Measurements from ENCODE around the gene COLEC12.

DNA sequence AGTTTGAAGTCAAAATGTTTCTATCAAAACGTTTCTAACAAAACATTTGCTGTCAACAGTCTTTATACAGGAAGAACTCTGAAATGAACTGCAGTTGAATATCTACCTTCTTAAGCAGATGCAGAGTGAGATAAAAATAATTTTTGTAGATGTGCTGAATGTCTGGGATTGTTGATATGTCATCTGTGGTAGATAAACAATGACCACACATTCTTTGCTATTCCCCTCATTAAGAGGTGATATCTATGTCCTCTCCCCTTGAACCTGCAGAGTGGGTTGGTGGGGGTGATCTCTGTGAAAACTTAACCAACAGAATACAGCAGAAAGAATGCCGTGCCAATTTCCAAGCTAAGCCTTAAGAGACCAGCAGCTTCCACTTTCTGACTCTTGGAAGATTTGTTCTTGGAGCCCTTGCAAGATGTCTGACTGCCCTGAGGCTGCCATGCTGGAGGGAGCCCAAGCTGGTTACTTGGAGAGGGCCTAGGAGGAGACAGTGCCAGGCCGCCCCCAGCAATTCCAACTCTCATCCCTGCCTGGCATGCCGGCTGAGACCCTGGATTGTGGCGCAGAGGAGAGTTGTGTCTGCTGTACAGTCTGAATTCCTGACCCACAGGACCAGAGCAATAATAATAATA is 80.8 kb downstream of the COLEC12 start:
- TF ChIP-seq, protein P1, sequence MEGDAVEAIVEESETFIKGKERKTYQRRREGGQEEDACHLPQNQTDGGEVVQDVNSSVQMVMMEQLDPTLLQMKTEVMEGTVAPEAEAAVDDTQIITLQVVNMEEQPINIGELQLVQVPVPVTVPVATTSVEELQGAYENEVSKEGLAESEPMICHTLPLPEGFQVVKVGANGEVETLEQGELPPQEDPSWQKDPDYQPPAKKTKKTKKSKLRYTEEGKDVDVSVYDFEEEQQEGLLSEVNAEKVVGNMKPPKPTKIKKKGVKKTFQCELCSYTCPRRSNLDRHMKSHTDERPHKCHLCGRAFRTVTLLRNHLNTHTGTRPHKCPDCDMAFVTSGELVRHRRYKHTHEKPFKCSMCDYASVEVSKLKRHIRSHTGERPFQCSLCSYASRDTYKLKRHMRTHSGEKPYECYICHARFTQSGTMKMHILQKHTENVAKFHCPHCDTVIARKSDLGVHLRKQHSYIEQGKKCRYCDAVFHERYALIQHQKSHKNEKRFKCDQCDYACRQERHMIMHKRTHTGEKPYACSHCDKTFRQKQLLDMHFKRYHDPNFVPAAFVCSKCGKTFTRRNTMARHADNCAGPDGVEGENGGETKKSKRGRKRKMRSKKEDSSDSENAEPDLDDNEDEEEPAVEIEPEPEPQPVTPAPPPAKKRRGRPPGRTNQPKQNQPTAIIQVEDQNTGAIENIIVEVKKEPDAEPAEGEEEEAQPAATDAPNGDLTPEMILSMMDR (IDR thresholded peaks at IDR 0.05; ENCODE audit: extremely low read depth in 1 of 2, insufficient read depth in 1 of 2, low read depth in 1 of 2, low read length in 2 of 2): no peak
- TF ChIP-seq GATA2 (IDR thresholded peaks at IDR 0.05; ENCODE audit: insufficient read depth, insufficient read length, low read depth, low read length) (no peak), POLR2A (IDR thresholded peaks at IDR 0.05; ENCODE audit: low read depth, low read length) (no peak), JUN (IDR thresholded peaks at IDR 0.05; ENCODE audit: borderline replicate concordance, insufficient read depth, insufficient read length, low read depth) (no peak), EZH2 (IDR thresholded peaks at IDR 0.05; ENCODE audit: borderline replicate concordance, low read depth, low read length, severe bottlenecking) (no peak), FOS (IDR thresholded peaks at IDR 0.05; ENCODE audit: borderline replicate concordance, insufficient read depth, low read length) (no peak), POLR2AphosphoS5 (IDR thresholded peaks at IDR 0.05; ENCODE audit: insufficient read depth, low read depth, low read length) (no peak), MYC (IDR thresholded peaks at IDR 0.05; ENCODE audit: low read depth, low read length) (no peak)
- TF ChIP-seq, protein P2, sequence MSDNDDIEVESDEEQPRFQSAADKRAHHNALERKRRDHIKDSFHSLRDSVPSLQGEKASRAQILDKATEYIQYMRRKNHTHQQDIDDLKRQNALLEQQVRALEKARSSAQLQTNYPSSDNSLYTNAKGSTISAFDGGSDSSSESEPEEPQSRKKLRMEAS (IDR thresholded peaks at IDR 0.05; ENCODE audit: insufficient read depth, insufficient read length): no peak
